22Rv1 (cell line): ENCODE results near the gene HECTD1.
"Not testable (repeated sequence)": the region's sequence is repeated elsewhere in the genome, so short reads cannot be mapped to it uniquely, and the experiment has no call there.

Experiments used
- H3K27ac ChIP-seq: fragments of 450-650 bp; 2 replicates; pipeline ENCODE4 v1.5.1; 2017
- CTCF ChIP-seq: fragments of 450-650 bp; IDR thresholded peaks from 2 replicates; pipeline ENCODE4 v1.5.1; 2017; ENCODE audit warnings: mild to moderate bottlenecking
- ZFX ChIP-seq: fragments of 450-650 bp; IDR thresholded peaks from 2 replicates; pipeline ENCODE4 v1.6.1; 2017; ENCODE audit warnings: antibody characterized with exemption, borderline replicate concordance

The HECTD1 gene

DNA sequence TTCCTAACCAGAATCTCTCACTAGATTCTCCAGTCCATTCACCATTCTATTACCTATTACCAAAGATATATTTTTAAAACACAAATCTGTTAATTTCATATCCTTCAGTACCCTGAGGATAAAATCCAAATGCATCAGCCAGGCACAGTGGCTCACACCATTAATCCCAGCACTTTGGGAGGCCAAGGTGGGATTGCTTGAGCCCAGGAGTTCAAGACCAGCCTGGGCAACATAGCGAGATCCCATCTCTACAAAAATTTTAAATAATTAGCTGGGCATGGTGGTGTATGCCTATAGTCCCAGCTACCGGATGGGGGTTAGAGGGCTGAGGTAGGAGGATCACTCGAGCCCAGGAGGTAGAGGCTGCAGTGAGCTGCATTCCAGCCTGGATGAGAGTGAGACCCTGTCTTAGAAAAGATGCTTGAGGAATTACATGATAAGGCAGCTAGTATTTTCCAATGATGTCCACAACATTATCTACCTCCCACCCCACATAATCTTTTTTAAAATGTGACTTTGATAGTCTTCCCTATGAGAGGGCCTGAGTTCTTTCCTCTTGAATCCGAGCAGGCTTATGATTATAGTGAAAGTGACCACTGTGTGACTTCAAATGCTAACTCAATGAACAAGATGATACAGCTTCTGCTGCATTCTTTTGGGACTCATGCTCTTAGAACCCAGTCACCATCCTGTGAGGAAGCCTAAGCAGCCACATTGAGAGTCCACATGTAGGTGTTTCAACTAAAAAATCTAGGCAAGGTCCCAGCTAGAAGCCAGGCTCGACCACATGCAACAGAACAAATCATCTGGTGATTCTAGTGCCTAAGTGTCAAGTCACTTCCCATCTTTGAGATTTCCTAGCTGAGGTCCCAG, 18.0 kb downstream of the HECTD1 start:
- TF ChIP-seq ZFX (no peak), CTCF (no peak)
- H3K27ac ChIP-seq: no peak overlapping the region

DNA sequence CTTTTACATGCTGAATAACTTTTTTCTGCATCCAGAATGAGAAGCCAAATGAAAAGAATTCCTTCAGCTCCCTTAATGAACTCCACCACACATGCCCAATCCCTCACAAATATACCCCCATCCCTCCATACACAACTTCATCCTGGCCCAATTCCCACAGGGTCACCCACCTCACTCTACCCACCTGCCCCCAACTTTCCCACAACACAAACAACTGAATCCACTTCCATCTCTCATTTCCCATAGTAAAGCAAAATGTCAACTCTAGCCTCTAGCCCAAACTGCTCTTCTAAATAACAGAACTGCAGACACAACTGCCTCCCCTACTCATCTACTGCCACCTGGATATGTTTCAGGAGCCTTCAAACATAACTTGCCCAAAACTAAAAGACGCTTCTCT, 18.8 kb downstream of the HECTD1 start:
- no peak overlapping the region for H3K27ac ChIP-seq
- no peak for TF ChIP-seq CTCF
- TF ChIP-seq ZFX: no peak

DNA sequence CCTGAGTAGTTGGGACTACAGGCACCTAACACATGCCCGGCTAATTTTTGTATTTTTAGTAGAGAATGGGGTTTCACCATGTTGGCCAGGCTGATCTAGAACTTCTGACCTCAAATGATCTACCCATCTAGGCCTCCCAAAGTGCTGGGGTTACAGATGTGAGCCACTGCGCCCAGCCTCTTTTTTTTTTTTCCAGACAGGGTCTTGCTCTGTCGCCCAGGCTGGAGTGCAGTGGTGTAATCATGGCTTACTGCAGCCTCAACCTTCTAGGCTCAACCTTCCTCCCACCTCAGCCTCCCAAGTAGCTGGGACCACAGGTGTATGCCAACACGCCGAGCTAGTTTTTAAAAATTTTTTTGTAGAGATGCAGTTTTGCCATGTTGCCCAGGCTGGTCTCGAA, 25.6 kb downstream of the HECTD1 start:
- not testable (repeated sequence) for H3K27ac ChIP-seq

DNA sequence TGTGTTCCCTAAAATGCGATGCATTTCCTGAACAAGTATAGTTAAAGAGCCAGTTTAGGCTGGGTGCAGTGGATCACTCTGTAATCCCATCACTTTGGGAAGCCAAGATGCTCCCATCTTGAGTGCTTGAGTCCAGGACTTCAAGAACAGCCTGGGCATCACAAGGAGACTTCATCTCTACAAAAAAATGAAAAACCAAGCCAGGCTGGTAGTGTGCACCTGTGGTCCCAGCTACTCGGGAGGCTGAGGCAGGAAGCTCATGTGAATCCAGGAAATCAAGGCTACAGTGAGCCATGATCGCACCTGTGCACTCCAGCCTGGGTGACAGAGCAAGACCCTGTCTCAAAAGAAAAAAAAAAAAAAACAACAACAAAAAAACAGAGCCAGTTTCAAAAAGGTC, 26.3 kb downstream of the HECTD1 start:
- H3K27ac ChIP-seq: no peak overlapping the region
- TF ChIP-seq CTCF (no peak), ZFX (no peak)

DNA sequence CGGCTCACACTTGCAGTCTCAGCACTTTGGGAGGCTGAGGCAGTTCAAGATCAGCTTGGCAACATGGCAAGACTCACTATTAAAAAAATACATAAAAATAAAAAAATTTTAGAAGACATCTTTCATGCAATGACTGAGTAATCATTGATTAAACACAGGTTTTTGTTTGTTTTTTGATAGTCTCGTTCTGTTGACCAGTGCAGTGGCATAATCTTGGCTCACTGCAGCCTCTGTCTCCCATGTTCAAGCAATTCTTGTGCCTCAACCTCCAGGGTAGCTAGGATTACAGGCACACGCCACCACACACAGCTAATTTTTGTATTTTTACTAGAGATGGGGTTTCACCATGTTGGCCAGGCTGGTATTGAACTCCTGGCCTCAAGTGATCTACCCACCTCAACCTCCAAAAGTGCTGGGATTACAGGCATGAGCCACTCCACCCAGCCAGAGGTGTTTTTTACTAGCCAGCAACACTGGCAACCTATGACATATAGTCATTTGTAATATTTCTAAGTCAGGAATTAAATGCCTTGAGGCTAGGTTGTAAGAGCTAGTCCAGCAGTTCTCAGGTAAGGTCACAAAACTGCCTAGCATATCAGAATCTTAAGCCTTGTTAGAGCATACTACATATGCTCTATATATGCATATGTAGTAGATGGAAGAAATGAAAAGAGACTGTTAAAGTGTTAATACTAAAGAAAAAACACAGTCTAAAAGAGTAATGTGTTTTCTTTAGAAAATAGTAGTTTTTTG, 27.1 kb downstream of the HECTD1 start:
- TF ChIP-seq ZFX (no peak), CTCF (no peak)
- no peak overlapping the region for H3K27ac ChIP-seq

DNA sequence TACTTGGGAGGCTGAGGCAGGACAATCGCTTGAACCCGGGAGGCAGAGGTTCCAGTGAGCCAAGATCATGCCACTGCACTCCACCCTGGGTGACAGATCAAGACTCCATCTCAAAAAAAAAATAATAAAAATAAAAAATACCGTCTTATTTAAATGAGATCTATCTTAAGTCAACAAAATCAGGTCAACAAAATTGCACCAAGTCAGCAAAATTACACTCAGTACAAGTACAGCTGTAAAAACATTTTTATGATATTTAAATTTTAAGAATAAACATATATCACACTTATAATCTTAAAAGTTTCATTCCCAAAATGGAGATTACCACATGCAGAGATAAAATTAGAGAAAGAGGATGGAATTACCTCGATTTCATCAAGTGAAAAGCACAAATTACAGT, 33.2 kb downstream of the HECTD1 start:
- TF ChIP-seq CTCF: no peak
- TF ChIP-seq ZFX: no peak
- H3K27ac ChIP-seq: no peak overlapping the region

DNA sequence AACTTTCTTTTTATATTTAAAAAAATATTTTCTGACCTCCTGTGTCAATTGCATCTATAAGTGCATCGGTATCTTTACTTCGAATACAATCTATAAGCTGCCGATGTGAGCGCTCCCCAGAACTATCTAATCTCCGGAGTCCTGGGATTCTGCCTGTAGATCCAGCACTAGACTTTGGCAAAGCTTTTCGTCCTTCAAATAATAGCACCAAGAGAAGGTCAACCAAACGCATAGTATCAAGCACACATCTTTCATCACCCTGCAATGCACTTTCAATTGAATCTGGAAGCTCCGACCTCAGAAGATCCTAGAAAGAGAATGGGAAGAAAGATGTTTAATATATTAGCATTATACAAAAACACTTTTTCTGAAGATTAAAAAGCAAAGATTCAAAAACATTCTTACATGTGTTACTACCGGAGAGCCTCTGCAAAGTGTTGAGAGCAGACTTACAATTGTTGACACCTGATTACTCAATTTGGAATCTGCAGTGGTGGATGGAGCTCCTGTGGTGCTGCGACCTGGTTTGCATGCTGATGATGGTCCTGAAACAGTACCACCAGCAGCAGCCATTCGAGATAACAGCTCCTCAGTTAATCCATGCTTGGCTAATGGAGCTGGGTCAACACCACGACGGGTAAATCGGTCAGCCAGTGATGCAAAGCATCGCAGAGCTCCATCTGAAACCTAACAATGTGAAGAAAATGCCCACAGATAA, 34.3 kb downstream of the HECTD1 start:
- TF ChIP-seq ZFX: no peak
- no peak for TF ChIP-seq CTCF
- no peak overlapping the region for H3K27ac ChIP-seq
